Subcutaneous adipose tissue (tissue), 4 donors: Measurements from ENCODE around the gene AHCY. TPM values are rescaled to one million over a fixed set of nuclear protein-coding genes. Genes with fewer than 3 reads are reported as not detected.

ENCODE experiments used
- total RNA-seq, 4 donors: library from RNA; depleted of rRNA; stranded (reverse); fragments of >200 nt; gene quantifications; one replicate each; pipeline ENCODE4 v1.1.0, GENCODE V29; 2016
- TF ChIP-seq, protein P1 (sequence below): fragments of 450-650 bp; IDR thresholded peaks from one replicate; pipeline ENCODE4 v1.5.1; 2016; ENCODE audit warnings: low read depth, mild to moderate bottlenecking, control low read depth, antibody characterized with exemption, moderate library complexity

Gene AHCY
- total RNA-seq: 10 to 100 TPM; 43.0 to 66.8 (median 50.5) TPM

DNA sequence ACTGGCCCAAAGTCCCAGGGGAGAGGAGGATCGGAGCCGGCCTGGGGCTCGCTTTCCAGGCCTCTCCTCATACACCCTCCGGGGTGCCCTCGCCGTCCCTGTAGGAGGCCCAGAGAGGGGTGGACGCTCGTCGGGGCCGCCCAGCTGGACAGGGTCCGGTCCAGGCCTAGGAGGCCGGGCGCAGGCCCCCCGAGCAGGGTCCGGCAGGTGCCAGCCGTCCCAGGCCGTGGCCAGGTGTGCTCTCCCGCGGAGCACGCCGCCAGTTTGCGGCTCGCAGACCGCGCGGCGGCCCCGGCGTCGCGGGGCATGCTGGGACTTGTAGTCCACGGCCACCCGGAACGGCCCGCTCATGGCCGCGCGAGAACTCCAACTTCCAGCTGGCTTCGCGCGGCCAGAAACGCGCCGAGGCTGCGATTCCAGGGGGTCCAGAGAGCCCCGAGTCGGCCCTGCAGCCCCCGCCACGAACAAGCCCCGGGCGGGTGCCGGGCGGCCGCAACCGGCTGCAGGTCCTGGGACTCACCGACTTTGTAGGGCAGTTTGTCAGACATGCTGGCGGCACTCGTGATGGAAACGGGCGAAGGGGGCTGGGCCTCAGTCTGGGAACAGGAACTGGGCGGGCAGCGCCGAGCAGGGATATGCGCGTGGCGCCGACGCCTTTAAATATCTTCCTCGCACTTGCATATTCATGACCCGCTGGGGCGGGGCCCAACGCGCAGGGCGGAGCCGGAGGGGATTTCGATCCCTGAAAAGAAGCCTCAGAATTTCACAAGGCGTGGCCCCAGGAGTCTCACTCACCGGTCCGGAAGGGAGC, at the start of gene AHCY:
TSS of gene AHCY (minus strand) at position 633 of the 811 bp plus-strand sequence. CDS start at position 548, 85 bp downstream.
- TF ChIP-seq, protein P1, sequence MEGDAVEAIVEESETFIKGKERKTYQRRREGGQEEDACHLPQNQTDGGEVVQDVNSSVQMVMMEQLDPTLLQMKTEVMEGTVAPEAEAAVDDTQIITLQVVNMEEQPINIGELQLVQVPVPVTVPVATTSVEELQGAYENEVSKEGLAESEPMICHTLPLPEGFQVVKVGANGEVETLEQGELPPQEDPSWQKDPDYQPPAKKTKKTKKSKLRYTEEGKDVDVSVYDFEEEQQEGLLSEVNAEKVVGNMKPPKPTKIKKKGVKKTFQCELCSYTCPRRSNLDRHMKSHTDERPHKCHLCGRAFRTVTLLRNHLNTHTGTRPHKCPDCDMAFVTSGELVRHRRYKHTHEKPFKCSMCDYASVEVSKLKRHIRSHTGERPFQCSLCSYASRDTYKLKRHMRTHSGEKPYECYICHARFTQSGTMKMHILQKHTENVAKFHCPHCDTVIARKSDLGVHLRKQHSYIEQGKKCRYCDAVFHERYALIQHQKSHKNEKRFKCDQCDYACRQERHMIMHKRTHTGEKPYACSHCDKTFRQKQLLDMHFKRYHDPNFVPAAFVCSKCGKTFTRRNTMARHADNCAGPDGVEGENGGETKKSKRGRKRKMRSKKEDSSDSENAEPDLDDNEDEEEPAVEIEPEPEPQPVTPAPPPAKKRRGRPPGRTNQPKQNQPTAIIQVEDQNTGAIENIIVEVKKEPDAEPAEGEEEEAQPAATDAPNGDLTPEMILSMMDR: no peak

DNA sequence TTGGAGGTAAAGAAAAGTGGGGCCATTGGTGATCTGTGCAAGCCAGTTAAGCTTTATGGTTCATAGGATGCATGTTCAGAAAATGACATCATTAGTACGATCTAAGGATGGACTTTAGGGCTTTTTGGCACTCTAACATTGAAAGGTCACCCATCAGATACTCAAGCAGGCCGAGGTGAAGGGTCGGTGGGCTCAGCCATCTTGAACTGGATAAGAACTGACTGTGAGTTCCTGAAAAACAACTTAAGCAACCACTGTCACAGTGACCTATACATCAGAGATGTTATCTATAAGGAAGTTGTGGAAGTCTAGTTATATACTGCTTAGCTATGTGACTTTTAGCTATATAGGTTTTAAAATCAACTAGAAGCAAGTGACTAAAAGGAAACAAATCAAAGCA, 46.9 kb upstream of the AHCY start:
- TF ChIP-seq, protein P1: no peak

DNA sequence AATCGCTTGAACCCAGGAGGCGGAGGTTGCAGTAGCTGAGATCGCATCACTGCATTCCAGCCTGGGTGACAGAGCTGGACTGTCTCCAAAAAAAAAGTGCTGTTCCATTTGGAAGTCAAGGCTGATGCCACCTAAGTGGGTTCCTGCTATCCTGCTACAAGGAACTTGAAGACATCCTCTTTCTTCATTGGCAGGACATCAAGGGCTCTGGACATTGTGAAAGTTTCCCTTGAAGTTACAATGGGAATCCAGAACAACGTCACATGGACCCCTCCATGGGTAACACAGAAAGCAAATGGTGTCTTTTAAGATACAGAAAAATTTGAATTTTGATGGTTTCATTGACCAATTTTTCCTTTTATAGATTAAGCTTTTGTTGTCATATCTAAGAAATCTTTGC, 44.4 kb upstream of the AHCY start:
- TF ChIP-seq, protein P1: no peak

DNA sequence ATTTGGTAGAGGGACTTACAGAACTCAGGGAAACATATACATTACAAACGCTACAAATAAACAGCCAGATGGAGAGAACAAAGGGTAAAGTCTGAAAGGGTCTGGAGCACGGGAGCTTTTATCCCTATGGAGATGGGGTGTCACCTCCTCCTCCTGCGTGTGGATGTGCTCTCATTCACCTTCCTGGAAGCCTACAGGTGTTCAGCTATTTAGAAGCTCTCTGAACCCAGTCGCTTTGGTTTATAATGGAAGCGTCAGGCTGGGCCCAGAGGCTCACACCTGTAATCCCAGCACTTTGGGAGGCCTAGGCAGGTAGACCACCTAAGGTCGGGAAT, 42.2 kb upstream of the AHCY start:
- TF ChIP-seq, protein P1: no peak

DNA sequence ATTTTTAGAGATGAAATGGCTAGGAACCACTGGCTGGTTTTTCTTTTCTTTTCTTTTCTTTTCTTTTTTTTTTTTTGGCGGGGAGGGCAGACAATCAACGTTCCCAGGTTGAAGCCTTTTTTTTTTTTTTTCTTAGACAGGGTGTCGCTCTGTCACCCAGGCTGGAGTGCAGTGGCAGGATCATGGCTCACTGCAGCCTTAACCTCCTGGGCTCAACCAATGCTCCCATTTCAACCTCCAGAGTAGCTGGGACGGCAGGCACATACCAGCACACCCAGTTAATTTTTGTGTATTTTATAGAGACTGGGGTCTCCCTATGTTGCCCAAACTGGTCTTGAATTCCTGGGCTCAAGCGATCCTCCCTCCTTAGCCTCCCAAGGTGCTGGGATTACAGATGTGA, 41.1 kb upstream of the AHCY start:
- TF ChIP-seq, protein P1: no peak

DNA sequence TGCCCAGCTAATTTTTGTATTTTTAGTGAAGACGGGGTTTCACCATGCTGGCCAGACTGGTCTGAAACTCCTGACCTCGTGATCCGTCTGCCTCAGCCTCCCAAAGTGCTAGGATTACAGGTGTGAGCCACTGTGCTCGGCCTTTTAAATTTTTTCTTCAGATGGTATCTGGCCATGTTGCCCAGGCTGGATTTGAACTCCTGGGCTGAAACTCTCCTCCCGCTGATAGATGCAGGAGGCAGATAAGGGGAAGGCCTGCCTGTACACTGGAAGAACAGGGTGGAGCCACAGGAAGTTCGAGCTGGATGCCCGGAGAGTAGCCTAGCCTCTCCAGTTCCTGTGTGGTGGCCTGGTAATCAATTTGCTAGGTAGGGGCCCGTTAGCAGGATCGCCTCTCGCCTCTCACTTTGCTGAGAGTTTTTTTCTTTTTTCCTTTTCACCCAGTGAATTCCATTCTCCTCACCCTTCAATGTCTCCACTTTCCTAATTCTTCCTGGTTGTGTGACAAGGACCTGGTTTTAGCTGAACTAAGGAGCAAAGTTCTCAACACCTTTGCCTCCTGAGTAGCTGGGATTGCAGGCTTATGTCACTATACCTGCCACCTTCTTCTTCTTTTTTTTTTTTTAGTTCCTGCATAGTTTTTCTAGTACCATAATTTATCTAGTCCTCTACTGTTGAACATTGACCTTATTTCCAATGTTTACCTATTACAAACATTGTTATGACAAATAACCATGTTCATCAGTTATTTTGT, 40.5 kb upstream of the AHCY start:
- TF ChIP-seq, protein P1: no peak

DNA sequence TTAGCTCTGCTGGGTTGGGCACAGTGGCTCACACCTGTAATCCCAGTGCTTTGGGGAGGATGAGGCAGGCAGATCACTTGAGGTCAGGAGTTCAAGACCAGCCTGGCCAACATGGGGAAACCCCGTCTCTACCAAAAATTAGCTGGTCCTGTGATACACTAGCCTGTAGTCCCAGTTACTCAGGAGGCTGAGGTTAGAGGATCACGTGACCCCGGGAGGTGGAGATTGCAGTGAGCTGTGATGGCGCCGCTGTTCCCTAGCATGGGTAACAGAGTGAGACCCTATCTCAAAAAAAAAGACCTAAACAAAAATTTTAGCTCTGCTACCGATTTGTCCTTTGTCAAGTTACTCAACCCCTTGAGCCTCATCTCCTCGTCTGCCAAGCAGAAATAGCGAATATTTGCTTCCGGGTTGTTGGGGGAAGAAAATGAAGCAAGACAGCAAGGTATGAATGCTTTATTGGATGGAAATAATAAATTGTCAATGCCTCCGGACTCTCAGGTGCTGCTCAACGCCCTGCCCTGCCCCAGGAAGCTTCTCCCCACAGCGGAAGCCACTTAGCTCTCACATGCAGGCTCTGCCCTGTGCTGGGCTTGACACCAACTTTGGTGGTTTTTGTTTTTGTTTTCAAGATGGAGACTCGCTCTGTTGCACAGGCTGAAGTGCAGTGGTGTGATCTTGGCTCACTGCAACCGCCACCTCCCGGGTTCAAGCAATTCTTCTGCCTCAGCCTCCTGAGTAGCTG, 35.0 kb upstream of the AHCY start:
- TF ChIP-seq, protein P1: no peak
